GM19372 (cell line): ENCODE measurements around the gene PCDHA13.
"Not testable (repeated sequence)": the region's sequence is repeated elsewhere in the genome, so short reads cannot be mapped to it uniquely, and the experiment has no call there.

ENCODE experiments used
- ATAC-seq: cut with Tn5 transposase; IDR thresholded peaks from one replicate; pipeline ENCODE4 v1.9.1; 2021; ENCODE audit warnings: mild to moderate bottlenecking, low read depth, moderate library complexity; ENCODE audit not compliant: unreplicated experiment

The PCDHA13 gene

GRCh38 chr5:140881889-140882590, at the start of gene PCDHA13:
PCDHA13 (plus strand) TSS chr5:140882124; CDS start chr5:140882269, 145 bp downstream.
- ATAC-seq: no peak

- ATAC-seq: no peak
Measured at GRCh38 chr5:140833993-140834392, 47.9 kb upstream of the PCDHA13 start, which contains the start of gene PCDHA7. PCDHA7 (plus strand) TSS chr5:140834269; CDS start chr5:140834384, 115 bp downstream.

GRCh38 chr5:140834439-140835008, 47.4 kb upstream of the PCDHA13 start:
- ATAC-seq: not testable (repeated sequence)

- no peak for ATAC-seq
Measured at GRCh38 chr5:140835622-140836510, 46.1 kb upstream of the PCDHA13 start.

- no peak for ATAC-seq
Measured at GRCh38 chr5:140840978-140841962, 40.7 kb upstream of the PCDHA13 start, which contains the start of gene PCDHA8. PCDHA8 (plus strand) TSS chr5:140841187; CDS start chr5:140841322, 135 bp downstream.

- no peak for ATAC-seq
Measured at GRCh38 chr5:140842798-140843733, 38.9 kb upstream of the PCDHA13 start.

- not testable (repeated sequence) for ATAC-seq
Measured at GRCh38 chr5:140848139-140849102, 33.5 kb upstream of the PCDHA13 start, which contains the start of gene PCDHA9. PCDHA9 (plus strand) TSS chr5:140848382; CDS start chr5:140848496, 114 bp downstream.

GRCh38 chr5:140849831-140850634, 31.9 kb upstream of the PCDHA13 start:
- not testable (repeated sequence) for ATAC-seq

- no peak for ATAC-seq
Measured at GRCh38 chr5:140855772-140856674, 25.9 kb upstream of the PCDHA13 start, which contains the start of gene PCDHA10. PCDHA10 (plus strand) TSS chr5:140855897; CDS start chr5:140856049, 152 bp downstream.

GRCh38 chr5:140857177-140857986, 24.5 kb upstream of the PCDHA13 start:
- no peak for ATAC-seq

- no peak for ATAC-seq
Measured at GRCh38 chr5:140857987-140858240, 24.0 kb upstream of the PCDHA13 start.

GRCh38 chr5:140862441-140863295, 19.3 kb upstream of the PCDHA13 start:
- ATAC-seq: no peak

- ATAC-seq: no peak
Measured at GRCh38 chr5:140868721-140869554, 13.0 kb upstream of the PCDHA13 start, which contains the start of gene PCDHA11. PCDHA11 (plus strand) TSS chr5:140868957; CDS start chr5:140869104, 147 bp downstream.
